HEK293T (cell line): ENCODE results near the gene SERGEF.
"Not testable (repeated sequence)": the region's sequence is repeated elsewhere in the genome, so short reads cannot be mapped to it uniquely, and the experiment has no call there.

Source experiments
- CTCF ChIA-PET: fragments of 350-600 bp; formaldehyde crosslinking; extraction: SDS; loops from one replicate; lab custom pipeline; 2021; ENCODE audit warnings: antibody characterized with exemption, inconsistent platforms; lab: Yijun Ruan, JAX
- POLR2A ChIA-PET: fragments of 350-600 bp; formaldehyde crosslinking; extraction: SDS; loops from one replicate; lab custom pipeline; 2020; ENCODE audit warnings: antibody characterized with exemption, inconsistent platforms; lab: Yijun Ruan, JAX
- DNase-seq: peaks from one replicate; pipeline ENCODE4 v3.0.0; 2012; ENCODE audit warnings: mixed read lengths; ENCODE audit errors: extremely low spot score
- ARNT ChIP-seq: fragments of 450-650 bp; IDR thresholded peaks from 2 replicates; pipeline ENCODE4 v1.6.1; 2017; ENCODE audit warnings: mild to moderate bottlenecking
- BHLHE40 ChIP-seq: fragments of 450-650 bp; IDR thresholded peaks from 2 replicates; pipeline ENCODE4 v1.6.1; 2016; ENCODE audit warnings: mild to moderate bottlenecking, moderate library complexity, borderline replicate concordance
- CTBP1 ChIP-seq: fragments of 450-650 bp; IDR thresholded peaks from 2 replicates; pipeline ENCODE4 v1.6.1; 2016; ENCODE audit warnings: borderline replicate concordance
- ELF4 ChIP-seq: fragments of 450-650 bp; IDR thresholded peaks from 2 replicates; pipeline ENCODE4 v1.6.1; 2017; ENCODE audit warnings: antibody characterized with exemption
- FOXA1 ChIP-seq: fragments of 450-650 bp; IDR thresholded peaks from 2 replicates; pipeline ENCODE4 v1.6.1; 2016; ENCODE audit warnings: mild to moderate bottlenecking
- FOXK2 ChIP-seq: fragments of 450-650 bp; IDR thresholded peaks from 2 replicates; pipeline ENCODE4 v1.6.1; 2016; ENCODE audit warnings: mild to moderate bottlenecking
- FOXM1 ChIP-seq: fragments of 450-650 bp; IDR thresholded peaks from 2 replicates; pipeline ENCODE4 v1.6.1; 2017; ENCODE audit warnings: mild to moderate bottlenecking, borderline replicate concordance
- HDGF ChIP-seq: fragments of 450-650 bp; IDR thresholded peaks from 2 replicates; pipeline ENCODE4 v1.6.1; 2017; ENCODE audit warnings: antibody characterized with exemption, borderline replicate concordance
- L3MBTL2 ChIP-seq: fragments of 450-650 bp; conservative IDR thresholded peaks from 2 replicates; pipeline ENCODE4 v1.6.1; 2016; ENCODE audit warnings: mild to moderate bottlenecking
- LEF1 ChIP-seq: fragments of 450-650 bp; IDR thresholded peaks from 2 replicates; pipeline ENCODE4 v1.6.1; 2017; ENCODE audit warnings: mild to moderate bottlenecking, borderline replicate concordance
- NFRKB ChIP-seq: fragments of 450-650 bp; IDR thresholded peaks from 2 replicates; pipeline ENCODE4 v1.6.1; 2016; ENCODE audit warnings: mild to moderate bottlenecking, moderate library complexity
- SP1 ChIP-seq: fragments of 450-650 bp; IDR thresholded peaks from 2 replicates; pipeline ENCODE4 v1.6.1; 2017
- SUZ12 ChIP-seq: fragments of 450-650 bp; IDR thresholded peaks from 2 replicates; pipeline ENCODE4 v1.6.1; 2016; ENCODE audit warnings: mild to moderate bottlenecking
- TARDBP ChIP-seq: fragments of 450-650 bp; IDR thresholded peaks from 2 replicates; pipeline ENCODE4 v1.6.1; 2016
- ZNF384 ChIP-seq: fragments of 450-650 bp; IDR thresholded peaks from 2 replicates; pipeline ENCODE4 v1.6.1; 2016
- TF ChIP-seq, protein P1 (sequence below): fragments of 450-650 bp; IDR thresholded peaks from 2 replicates; pipeline ENCODE4 v1.6.1; 2016

SERGEF gene

DNA sequence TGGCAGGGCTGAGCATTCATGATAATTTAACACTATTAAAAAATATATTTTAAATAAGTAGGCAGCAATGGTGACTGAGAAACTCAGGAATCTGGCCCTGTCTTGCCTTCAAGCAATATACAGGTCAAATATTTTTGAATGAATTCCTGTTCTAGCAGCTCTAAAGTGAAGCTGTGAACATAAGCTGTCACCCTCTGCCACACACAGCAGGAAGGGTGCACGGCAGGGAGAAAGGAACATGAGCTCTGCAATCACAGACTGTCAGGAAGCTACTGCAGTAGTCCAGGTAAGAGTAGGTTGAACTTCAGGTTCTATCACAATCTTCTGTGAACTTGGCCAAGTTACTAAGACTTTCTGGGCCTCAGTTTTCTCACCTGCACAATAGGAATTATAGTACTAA is 114.8 kb downstream of the SERGEF start:
- TF ChIP-seq SUZ12 = no peak
- TF ChIP-seq FOXM1 = no peak
- TF ChIP-seq FOXA1 = no peak
- no peak for TF ChIP-seq LEF1
- TF ChIP-seq TARDBP = no peak
- TF ChIP-seq FOXK2 = no peak
- no peak for TF ChIP-seq CTBP1
- no peak for TF ChIP-seq SP1
- no peak for TF ChIP-seq ZNF384
- TF ChIP-seq NFRKB = no peak
- TF ChIP-seq, protein P1, sequence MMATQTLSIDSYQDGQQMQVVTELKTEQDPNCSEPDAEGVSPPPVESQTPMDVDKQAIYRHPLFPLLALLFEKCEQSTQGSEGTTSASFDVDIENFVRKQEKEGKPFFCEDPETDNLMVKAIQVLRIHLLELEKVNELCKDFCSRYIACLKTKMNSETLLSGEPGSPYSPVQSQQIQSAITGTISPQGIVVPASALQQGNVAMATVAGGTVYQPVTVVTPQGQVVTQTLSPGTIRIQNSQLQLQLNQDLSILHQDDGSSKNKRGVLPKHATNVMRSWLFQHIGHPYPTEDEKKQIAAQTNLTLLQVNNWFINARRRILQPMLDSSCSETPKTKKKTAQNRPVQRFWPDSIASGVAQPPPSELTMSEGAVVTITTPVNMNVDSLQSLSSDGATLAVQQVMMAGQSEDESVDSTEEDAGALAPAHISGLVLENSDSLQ = no peak
- TF ChIP-seq HDGF = no peak
- TF ChIP-seq L3MBTL2 = no peak
- TF ChIP-seq BHLHE40 = no peak
- no peak for TF ChIP-seq ARNT
- no peak for TF ChIP-seq ELF4
- DNase-seq = no peak
- CTCF ChIA-PET = interaction anchor here (0.8 kb wide), 1 partner anchor 167 kb away, joined by 3 read pairs; no protein-coding TSS in a partner anchor
- POLR2A ChIA-PET = no interaction called here

DNA sequence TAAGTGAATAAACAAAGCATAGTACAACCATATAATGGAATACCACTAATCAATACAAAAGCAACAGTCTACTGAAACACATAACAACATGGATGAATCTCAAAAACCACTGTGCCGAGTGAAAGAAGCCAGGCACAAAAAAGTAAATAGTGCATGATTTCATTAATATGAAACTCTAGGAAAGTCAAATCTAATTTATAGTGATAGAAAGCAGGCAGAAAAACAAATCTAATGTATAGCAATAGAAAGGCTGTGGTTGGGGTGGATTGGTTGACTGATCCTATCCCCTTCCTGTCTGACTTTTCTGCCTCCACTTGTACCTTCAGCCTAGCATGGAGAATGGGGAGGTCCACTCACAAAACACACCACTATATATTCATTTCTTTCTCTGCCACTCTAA is 115.4 kb downstream of the SERGEF start:
- TF ChIP-seq FOXM1 (no peak), FOXK2 (no peak), SUZ12 (no peak), LEF1 (no peak), TARDBP (no peak), ARNT (no peak), FOXA1 (no peak), BHLHE40 (no peak), SP1 (no peak), ZNF384 (no peak), HDGF (no peak), ELF4 (no peak), CTBP1 (no peak), NFRKB (no peak), L3MBTL2 (no peak)
- TF ChIP-seq, protein P1 = no peak
- ChIA-PET POLR2A (no interaction called here), CTCF (no interaction called here)
- no peak for DNase-seq

- DNase-seq, POLR2A ChIA-PET, CTCF ChIA-PET: not testable (repeated sequence)
Measured at GRCh38 chr11:17896496-17897151, 116.2 kb downstream of the SERGEF start.

- TF ChIP-seq FOXA1 (no peak), ZNF384 (no peak), HDGF (no peak), SUZ12 (no peak), TARDBP (no peak), ELF4 (no peak), SP1 (no peak), NFRKB (no peak)
- TF ChIP-seq, protein P1 = no peak
- ChIA-PET POLR2A (no interaction called here), CTCF (interaction anchor here (0.6 to 0.7 kb wide), 2 partner anchors 30 to 220 kb away, joined by 3 read pairs; no protein-coding TSS in a partner anchor)
- DNase-seq = no peak
Measured at GRCh38 chr11:17894929-17895658, 117.8 kb downstream of the SERGEF start.

DNA sequence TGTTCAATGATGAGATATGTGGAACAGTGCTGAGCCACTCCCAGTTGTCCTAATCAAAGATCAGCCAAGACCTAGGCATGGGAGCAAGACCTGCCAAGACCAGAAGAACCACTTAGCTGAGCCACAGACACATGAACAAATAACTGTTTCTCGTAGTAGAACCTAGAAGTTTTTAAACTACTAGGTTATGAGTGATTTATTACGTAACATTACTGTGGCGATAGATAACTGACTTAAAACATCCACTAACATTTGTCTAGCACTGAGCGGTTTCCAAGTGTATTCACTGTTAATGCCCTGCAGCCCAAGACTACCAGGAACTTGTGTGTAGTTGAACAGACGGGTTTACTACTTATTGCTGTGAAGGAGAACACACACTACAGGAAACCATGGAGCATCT is 120.4 kb downstream of the SERGEF start:
- POLR2A ChIA-PET = no interaction called here
- CTCF ChIA-PET = no interaction called here
- no peak for TF ChIP-seq SUZ12
- TF ChIP-seq BHLHE40 = no peak
- TF ChIP-seq LEF1 = no peak
- TF ChIP-seq ELF4 = no peak
- TF ChIP-seq TARDBP = no peak
- DNase-seq = no peak

GRCh38 chr11:17890325-17890724 is 122.5 kb downstream of the SERGEF start:
- ChIA-PET POLR2A (no interaction called here), CTCF (interaction anchor here (0.7 kb wide), 1 partner anchor 181 kb away, joined by 4 read pairs; no protein-coding TSS in a partner anchor)
- no peak for DNase-seq
- no peak for TF ChIP-seq ZNF384
- no peak for TF ChIP-seq ARNT
- no peak for TF ChIP-seq BHLHE40
- TF ChIP-seq NFRKB = no peak
- no peak for TF ChIP-seq FOXA1
- TF ChIP-seq LEF1 = no peak
- no peak for TF ChIP-seq SP1
- no peak for TF ChIP-seq FOXK2
- TF ChIP-seq, protein P1 = no peak
